Pancreas (tissue), 10 donors: ENCODE measurements around the gene ESR2. TPM values are rescaled to one million over a fixed set of nuclear protein-coding genes. Genes with fewer than 3 reads are reported as not detected.
"Not testable (repeated sequence)": the region's sequence is repeated elsewhere in the genome, so short reads cannot be mapped to it uniquely, and the experiment has no call there.

ENCODE experiments used
- ATAC-seq, 4 donors: fragments of 200-7000 bp; cut with Tn5 transposase; one replicate each; pipeline versions ENCODE4 v1.8.0 to v1.9.1; 2020; ENCODE audit warnings: mild to moderate bottlenecking in 4 of 4, moderate library complexity in 4 of 4
- DNase-seq, 6 donors: peaks; one replicate each; pipeline ENCODE4 v3.0.0-alpha.2; 2020
- FAIRE-seq: peaks from 2 replicates; lab custom pipeline; 2012; peaks lifted over from hg19 to GRCh38; lab: Jason Lieb, UNC
- H3K27ac ChIP-seq, 4 donors: fragments of 200-600 bp; sonication (generic); 1 replicate in 3 of 4; 2 replicates in 1 of 4; pipeline versions ENCODE4 v1.5.0 to v1.8.0; 2020
- H3K27me3 ChIP-seq, 4 donors: fragments of 200-600 bp; one replicate each; pipeline ENCODE4 v1.8.0; 2021
- H3K36me3 ChIP-seq, 3 donors: fragments of 200-600 bp; sonication (generic) in 1 of 3; one replicate each; pipeline versions ENCODE4 v1.5.0 to v1.8.0; 2020 to 2021
- H3K4me1 ChIP-seq, 3 donors: fragments of 200-600 bp; one replicate each; pipeline ENCODE4 v1.8.0; 2021
- H3K4me3 ChIP-seq, 4 donors: fragments of 200-600 bp; sonication (generic) in 2 of 4; one replicate each; pipeline versions ENCODE4 v1.5.0 to v1.8.0; 2020 to 2021
- H3K9me3 ChIP-seq, 4 donors: fragments of 200-600 bp; one replicate each; pipeline ENCODE4 v1.8.0; 2021
- WGBS, 2 donors: extraction: QIAGEN DNeasy Blood & Tissue Kit; methylation state at CpG; one replicate each; pipeline ENCODE4 v1.1.7; 2013; 5-methylcytosine and 5-hydroxymethylcytosine counted together
- intact Hi-C, 3 donors: fragments of 100-400 bp; cut with DNase I; formaldehyde crosslinking; loops; one replicate each; pipeline versions ENCODE4 v1.11.1 to v1.14.2; 2022
- microRNA-seq, 2 donors: library from miRNA; unstranded; fragments of <30 nt; microRNA quantifications; one replicate each; pipeline versions ENCODE4 to v1.1.0, GENCODE V29; 2019 to 2020
- polyA plus RNA-seq, 2 donors: library from polyadenylated mRNA; stranded (reverse); fragments of 200-250 nt; gene quantifications; one replicate each; pipeline ENCODE4 v1.2.3, GENCODE V29; 2013
- total RNA-seq, 6 donors: library from RNA; stranded (reverse); fragmentation: NEBNext Ultra II Directional in 4 of 6; extraction: Animal tissue kit (Norgen Biotek cat#: 25700) in 4 of 6; gene quantifications; one replicate each; pipeline versions ENCODE4 v1.2.1 to v1.2.4, GENCODE V29; 2021 to 2023
- TF ChIP-seq, protein P1 (sequence below), 4 donors: fragments of 200-600 bp; sonication (generic) in 3 of 4; IDR thresholded peaks; one replicate each; pipeline versions ENCODE4 v1.5.0 to v1.8.0; 2021; ENCODE audit warnings: antibody characterized with exemption in 4 of 4
- donor health status: healthy with polysubstance abuse.
- donor health status: DM: no; HTN: no; CAD: no; lungs with moderate emphysema.
- donor health status: DM: no; HTN: no; CAD: no.
- donor health status: control.
- donor health status: control.
- donor health status: Bipolar disorder and iron deficiency.
- donor health status: DM: yes; HTN: yes; CAD: no.
- donor health status: DM: no; HTN: no; CAD: no.
- donor health status: DM: no; HTN: no; CAD: no.
- donor health status: DM: yes; HTN: yes; CAD: no.

Gene ESR2
- total and polyA plus RNA-seq, 8 donors: 0.08 to 0.78 (median 0.19) TPM

DNA sequence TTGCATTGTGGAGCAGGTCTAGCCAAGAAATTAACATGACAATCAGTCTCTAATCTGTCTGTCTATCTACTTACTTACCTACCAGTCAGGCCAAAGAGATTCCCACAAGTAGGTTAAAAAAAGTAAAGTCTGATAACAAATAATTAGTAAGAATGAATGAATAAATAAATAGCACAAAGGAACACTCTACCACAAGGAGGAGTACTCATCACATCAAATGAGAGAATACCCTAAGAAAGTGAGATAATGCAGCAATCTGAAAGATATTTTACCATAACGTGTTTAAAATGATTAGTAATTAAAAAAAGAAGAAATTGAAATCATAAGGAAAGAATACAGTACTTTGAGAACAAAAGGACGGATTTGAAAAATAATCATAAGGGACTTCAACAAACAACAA is 254.1 kb downstream of the ESR2 start:
- intact Hi-C loops: no loop called here
- 79 to 84% methylated on average over 2 of the region's 2 CpGs for WGBS, 2 donors
- no peaks in the 10 kb centered on the region for H3K9me3 ChIP-seq
- ATAC-seq (no peak), FAIRE-seq (no peak), DNase-seq (no peak)
- no peaks in the 10 kb centered on the region for H3K27me3 ChIP-seq
- TF ChIP-seq, protein P1, sequence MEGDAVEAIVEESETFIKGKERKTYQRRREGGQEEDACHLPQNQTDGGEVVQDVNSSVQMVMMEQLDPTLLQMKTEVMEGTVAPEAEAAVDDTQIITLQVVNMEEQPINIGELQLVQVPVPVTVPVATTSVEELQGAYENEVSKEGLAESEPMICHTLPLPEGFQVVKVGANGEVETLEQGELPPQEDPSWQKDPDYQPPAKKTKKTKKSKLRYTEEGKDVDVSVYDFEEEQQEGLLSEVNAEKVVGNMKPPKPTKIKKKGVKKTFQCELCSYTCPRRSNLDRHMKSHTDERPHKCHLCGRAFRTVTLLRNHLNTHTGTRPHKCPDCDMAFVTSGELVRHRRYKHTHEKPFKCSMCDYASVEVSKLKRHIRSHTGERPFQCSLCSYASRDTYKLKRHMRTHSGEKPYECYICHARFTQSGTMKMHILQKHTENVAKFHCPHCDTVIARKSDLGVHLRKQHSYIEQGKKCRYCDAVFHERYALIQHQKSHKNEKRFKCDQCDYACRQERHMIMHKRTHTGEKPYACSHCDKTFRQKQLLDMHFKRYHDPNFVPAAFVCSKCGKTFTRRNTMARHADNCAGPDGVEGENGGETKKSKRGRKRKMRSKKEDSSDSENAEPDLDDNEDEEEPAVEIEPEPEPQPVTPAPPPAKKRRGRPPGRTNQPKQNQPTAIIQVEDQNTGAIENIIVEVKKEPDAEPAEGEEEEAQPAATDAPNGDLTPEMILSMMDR (IDR thresholded peaks at IDR 0.05): no peak
- H3K36me3 ChIP-seq: no peaks in the 10 kb centered on the region
- H3K4me3 ChIP-seq: no peak overlapping the region
- no peak overlapping the region for H3K27ac ChIP-seq
- no peaks in the 10 kb centered on the region for H3K4me1 ChIP-seq

DNA sequence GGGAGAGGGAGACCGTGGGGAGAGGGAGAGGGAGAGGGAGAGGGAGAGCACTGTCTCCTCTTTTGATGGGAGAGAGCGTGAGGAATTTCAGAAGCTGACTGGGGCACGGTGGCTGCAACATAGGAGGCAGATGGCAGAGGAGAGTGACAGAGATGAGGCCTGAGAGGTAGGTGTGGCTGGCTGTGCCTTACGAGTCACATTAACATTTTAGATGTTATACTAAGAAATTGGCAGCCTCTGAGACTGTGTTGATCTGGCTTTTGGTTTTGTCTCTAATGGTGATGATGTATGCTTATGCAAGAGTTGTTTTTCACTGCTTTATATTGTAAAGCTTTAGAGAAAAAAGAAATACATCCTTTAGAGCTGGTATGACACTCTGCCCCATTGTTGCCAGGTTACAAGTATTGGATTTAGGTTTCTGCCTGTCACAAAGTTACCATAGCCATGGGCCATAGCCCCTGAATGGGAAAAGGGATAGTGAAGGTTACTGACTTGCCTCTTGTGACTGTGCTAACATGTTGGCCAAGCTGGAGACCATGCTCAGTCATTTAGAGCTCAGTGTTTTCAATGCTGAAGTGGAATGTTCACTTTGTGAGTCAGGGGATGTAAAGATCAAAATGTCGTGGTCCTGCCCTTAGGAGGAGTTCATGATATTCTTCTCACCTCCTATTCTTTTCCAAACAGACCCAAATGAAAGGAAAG is 255.2 kb downstream of the ESR2 start:
- no peaks in the 10 kb centered on the region for H3K4me1 ChIP-seq
- no peaks in the 10 kb centered on the region for H3K36me3 ChIP-seq
- DNase-seq: no peak
- no peaks in the 10 kb centered on the region for H3K27me3 ChIP-seq
- intact Hi-C loops: no loop called here
- FAIRE-seq: no peak
- no peaks in the 10 kb centered on the region for H3K9me3 ChIP-seq
- no peak overlapping the region for H3K4me3 ChIP-seq
- TF ChIP-seq, protein P1 (IDR thresholded peaks at IDR 0.05): no peak
- 95 to 98% methylated on average over 4 of the region's 5 CpGs for WGBS, 2 donors
- no peak for ATAC-seq
- H3K27ac ChIP-seq: no peak overlapping the region

DNA sequence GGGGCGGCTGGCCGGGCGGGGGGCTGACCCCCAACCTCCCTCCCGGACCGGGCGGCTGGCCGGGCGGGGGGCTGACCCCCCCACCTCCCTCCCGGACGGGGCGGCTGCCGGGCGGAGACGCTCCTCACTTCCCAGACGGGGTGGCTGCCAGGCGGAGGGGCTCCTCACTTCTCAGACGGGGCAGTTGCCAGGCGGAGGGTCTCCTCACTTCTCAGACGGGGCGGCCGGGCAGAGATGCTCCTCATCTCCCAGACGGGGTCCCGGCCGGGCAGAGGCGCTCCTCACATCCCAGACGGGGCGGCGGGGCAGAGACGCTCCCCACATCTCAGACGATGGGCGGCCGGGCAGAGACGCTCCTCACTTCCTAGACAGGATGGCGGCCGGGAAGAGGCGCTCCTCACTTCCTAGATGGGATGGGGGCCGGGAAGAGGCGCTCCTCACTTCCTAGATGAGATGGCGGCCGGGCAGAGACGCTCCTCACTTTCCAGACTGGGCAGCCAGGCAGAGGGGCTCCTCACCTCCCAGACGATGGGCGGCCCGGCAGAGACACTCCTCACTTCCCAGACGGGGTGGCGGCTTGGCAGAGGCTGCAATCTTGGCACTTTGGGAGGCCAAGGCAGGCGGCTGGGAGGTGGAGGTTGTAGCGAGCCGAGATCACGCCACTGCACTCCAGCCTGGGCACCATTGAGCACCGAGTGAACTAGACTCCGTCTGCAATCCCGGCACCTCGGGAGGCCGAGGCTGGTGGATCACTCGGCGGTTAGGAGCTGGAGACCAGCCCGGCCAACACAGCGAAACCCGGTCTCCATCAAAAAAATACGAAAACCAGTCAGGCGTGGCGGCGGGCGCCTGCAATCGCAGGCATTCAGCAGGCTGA is 256.1 kb downstream of the ESR2 start:
- intact Hi-C loops, H3K27ac ChIP-seq, H3K4me3 ChIP-seq, ATAC-seq, H3K27me3 ChIP-seq, FAIRE-seq, H3K36me3 ChIP-seq, H3K9me3 ChIP-seq, H3K4me1 ChIP-seq: not testable (repeated sequence)
- peak in 2 of 6 donors; percentile 17 to 52 for DNase-seq
- 97 to 98% methylated on average over 51 to 60 of the region's 66 CpGs for WGBS, 2 donors

DNA sequence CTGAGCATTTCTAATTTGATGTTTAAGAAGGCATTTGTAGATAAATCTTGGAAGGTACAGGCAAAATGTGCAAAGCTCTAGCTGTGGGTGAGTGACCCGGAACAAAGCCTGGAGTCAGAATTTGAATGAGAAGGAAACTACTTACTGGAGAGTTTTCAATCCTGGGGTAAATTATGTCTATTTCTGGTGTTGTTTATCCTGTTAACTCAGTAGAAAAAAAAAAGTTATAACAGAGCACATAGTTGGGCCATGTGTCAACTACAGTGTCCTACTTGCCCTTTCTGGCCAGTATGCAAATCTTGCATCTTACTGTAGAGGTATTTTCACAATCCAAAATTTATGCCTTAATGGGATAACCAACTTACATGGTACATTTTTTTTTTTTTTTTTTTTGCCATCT is 259.0 kb downstream of the ESR2 start:
- no peak for DNase-seq
- WGBS, 2 donors: 88 to 100% methylated on average over 1 of the region's 1 CpG
- no peak overlapping the region for H3K27ac ChIP-seq

More for the DNA sequence above, 259.0 kb downstream of the ESR2 start:
- no peak for ATAC-seq
- Histone ChIP-seq H3K27me3 (no peaks in the 10 kb centered on the region), H3K4me3 (no peak overlapping the region), H3K36me3 (peaks cover 0 to 4% (median 0%) of the 10 kb centered on the region in 3 donors), H3K9me3 (no peaks in the 10 kb centered on the region), H3K4me1 (no peaks in the 10 kb centered on the region)
- intact Hi-C loops: no loop called here
- TF ChIP-seq, protein P1 (IDR thresholded peaks at IDR 0.05): no peak
- FAIRE-seq: no peak

Small RNA genes within 50 kb of the gene (microRNA-seq; reads per million reads assigned to microRNA genes)
- 0 reads per million in 2 donors for gene MIR548H1

Other genes with a start within 250 kb of the ESR2 start
- gene MTHFD1, start 94.0 kb upstream of the ESR2 start, total RNA-seq: 10 to 100 TPM; 31.6 to 53.9 (median 40.3) TPM
- 10 to 100 TPM; 16.4 to 21.8 TPM for gene MTHFD1, start 94.0 kb upstream of the ESR2 start, polyA plus RNA-seq
- gene AKAP5, start 171.1 kb upstream of the ESR2 start, total RNA-seq: under 1 TPM; 0.08 to 0.37 (median 0.16) TPM
- under 1 TPM; 0.04 to 0.16 TPM for gene AKAP5, start 171.1 kb upstream of the ESR2 start, polyA plus RNA-seq
- 1 to 10 TPM; 4.4 to 8.1 (median 5.9) TPM for gene ZBTB25, start 209.5 kb upstream of the ESR2 start, total RNA-seq
- 1 to 10 TPM; 2.9 to 4.3 TPM for gene ZBTB25, start 209.5 kb upstream of the ESR2 start, polyA plus RNA-seq
- 10 to 100 TPM; 10.0 to 24.3 (median 12.7) TPM for gene ZBTB1, start 210.4 kb upstream of the ESR2 start, total RNA-seq
- 10 to 100 TPM in 1 of 2 donors, 1 to 10 TPM in 1; 8.7 to 11.5 TPM for gene ZBTB1, start 210.4 kb upstream of the ESR2 start, polyA plus RNA-seq
- gene HSPA2, start 246.4 kb upstream of the ESR2 start, total RNA-seq: 1 to 10 TPM; 4.3 to 7.2 (median 5.6) TPM
- gene HSPA2, start 246.4 kb upstream of the ESR2 start, polyA plus RNA-seq: 1 to 10 TPM; 3.3 to 5.3 TPM